Dermis microvascular lymphatic vessel endothelial cell (primary cell): ENCODE measurements around the gene TRIM47. TPM values are rescaled to one million over a fixed set of nuclear protein-coding genes. Genes with fewer than 3 reads are reported as not detected.
A peak's percentile ranks its signal among the peaks of the same experiment; 100 is the strongest.

ENCODE experiments used
- DNase-seq, 2 donors: peaks; one replicate each; pipeline versions ENCODE4 v3.0.0 to v3.0.0-alpha.2; 2010; ENCODE audit warnings: low read depth in 2 of 2
- total RNA-seq: library from RNA; depleted of rRNA; stranded (reverse); fragments of >200 nt; gene quantifications from 2 replicates; pipeline ENCODE4 v1.2.1, GENCODE V29; 2014

Gene TRIM47
- total RNA-seq, 1 donor from 2014 or later, result 58.4 TPM

DNA sequence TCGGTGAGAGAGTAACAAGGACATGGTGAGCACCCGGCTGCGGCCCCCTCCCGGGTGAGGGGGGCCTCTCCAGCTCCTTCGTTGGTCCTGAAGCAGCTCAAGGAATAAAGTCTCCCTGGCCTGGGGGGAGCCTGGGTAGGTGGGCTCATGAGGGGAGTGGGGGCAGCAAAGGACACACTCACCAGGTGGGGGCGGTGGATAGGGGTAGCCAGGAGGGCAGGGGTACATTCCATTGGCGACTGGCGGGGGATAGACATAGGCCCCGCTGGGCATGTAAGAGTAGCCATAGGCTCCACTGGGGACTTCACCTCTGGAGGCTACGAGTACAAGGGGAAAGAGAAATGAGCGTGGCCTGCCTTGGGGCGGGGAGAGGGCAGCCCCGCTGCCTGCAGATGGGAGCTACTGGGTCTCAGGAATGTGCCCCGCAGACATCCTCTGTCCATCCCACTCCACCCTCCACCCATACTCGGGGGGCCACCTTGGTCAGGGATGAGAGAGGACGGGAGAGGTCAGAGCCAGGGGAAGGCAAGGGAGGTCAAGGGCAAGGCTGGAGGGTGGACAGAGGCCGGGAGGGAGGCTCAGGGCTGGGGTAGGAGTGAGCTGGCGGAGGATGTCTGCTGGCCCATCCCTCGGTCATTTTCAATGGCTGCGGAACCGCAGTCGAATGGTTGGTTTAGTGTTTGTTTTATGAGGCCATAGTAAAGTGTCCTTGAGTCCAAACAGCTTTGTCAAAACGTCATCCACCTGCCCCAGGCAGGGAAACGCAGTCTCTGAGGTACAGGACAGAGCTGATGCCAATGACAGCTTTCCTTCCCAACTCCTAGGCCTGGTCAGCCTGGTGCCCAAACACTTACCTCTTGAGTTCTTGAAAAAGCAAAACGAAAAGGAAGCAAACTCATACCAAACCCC lies 30.5 kb downstream of the TRIM47 start:
- no peak for DNase-seq

- DNase-seq, result no peak
These were observed 31.4 kb downstream of the TRIM47 start for GRCh38 chr17:75846692-75847613.

DNA sequence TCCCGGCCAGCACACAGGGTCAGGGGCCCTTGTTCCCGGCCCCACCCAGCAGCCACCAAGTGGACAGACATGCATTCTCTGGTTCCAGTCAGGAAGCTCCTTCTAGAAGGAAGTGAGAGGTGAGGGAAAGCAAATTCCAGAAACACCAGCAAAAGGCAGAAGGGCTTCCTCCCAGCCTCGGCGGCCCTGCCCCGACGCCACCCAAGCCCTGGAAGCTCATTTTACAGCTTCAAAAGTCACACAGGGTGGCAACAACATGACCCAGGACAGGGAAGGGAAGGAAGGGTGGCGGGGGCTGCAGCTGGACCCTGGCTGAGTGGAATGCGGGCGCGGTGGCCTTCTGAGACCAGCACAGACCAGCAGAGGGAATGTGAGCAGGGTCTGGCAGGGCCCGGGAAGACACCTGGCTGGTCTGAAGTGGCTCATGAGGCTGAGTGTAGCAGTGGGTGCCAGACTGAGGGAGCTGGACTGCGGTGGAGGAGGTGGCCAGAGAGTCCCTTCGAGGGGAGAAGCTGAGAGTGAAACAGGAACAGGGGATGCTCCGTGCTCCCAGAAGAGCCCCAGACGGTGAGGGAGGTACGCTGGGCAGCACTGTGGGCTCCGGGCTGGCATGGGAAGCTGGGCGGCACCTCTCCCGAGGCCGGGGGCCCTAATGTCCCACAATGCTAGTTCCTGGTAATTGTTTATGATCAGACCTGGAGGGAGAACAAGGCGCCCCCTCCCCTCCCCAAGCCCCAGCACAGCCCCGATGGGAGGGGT lies 32.3 kb downstream of the TRIM47 start:
- peak in 1 of 2 donors; percentile 37 for DNase-seq

- peak in 1 of 2 donors; percentile 83 for DNase-seq
These were observed 33.2 kb downstream of the TRIM47 start for GRCh38 chr17:75845058-75845711.

DNA sequence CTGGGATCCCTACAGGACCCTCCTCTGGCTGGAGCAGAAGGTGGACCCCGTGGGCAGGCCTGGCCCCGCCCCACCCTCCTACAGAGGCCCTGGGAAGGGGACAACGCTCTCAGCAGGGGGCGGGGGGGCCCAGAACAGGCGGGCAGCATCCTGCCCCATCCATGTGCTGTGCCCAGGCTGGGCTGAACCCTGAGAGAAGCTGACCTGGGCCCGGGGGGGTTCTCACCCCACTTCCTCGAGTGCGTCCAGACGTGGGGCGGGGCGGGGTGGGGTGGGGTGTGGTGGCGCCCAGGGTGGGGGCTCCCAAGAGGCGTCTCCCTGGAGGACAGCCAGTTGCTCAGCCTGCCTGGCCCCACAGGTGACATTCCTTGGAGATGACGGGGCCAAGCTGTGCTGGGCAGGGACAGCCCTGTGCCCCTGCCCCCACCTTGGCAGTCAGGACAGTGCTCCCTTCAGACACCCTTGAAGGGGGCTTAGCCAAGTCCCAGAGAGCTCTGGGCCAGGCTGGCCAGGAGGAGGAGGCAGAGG lies 33.8 kb downstream of the TRIM47 start:
- DNase-seq, result peak in 1 of 2 donors; percentile 41

GRCh38 chr17:75843577-75844529 lies 34.5 kb downstream of the TRIM47 start, which contains the start of gene UNC13D:
UNC13D (minus strand) TSS chr17:75844404; CDS start chr17:75844337, 67 bp downstream.
- DNase-seq, result peak in 1 of 2 donors; percentile 24

DNA sequence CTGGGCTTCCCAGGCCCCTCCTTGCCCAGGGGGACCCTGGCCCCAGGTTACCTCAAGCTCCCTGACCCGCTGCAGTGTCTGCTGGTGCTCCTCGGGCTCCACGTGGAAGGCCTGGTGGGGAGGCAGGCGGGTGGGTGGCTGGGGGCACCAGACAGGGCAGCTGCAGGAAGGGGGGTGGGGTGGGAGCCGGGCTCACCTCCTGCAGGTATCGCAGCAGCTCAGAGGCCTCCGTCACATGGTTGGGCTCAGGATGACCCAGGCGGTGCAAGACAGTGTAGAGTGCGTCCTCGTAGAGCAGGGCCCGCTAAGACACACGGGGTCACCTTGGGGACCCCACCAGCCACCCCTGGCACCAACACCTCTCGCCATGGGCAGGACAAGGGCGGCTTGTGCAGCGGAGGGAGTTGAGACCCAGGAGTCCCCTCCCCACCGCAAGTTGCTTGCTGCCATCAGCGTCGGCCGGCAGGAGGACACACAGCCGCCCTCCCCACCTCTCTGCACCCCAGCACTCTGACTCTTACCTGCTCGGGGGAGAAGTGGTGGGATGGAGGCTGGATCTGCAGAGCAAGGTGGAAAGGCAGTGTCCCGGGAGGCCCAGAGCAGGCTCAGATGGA lies 35.3 kb downstream of the TRIM47 start:
- DNase-seq, result no peak

GRCh38 chr17:75842411-75842810 lies 36.0 kb downstream of the TRIM47 start:
- DNase-seq, result no peak

GRCh38 chr17:75840799-75841164 lies 37.6 kb downstream of the TRIM47 start:
- DNase-seq, result no peak

GRCh38 chr17:75839942-75840798 lies 38.2 kb downstream of the TRIM47 start:
- no peak for DNase-seq

DNA sequence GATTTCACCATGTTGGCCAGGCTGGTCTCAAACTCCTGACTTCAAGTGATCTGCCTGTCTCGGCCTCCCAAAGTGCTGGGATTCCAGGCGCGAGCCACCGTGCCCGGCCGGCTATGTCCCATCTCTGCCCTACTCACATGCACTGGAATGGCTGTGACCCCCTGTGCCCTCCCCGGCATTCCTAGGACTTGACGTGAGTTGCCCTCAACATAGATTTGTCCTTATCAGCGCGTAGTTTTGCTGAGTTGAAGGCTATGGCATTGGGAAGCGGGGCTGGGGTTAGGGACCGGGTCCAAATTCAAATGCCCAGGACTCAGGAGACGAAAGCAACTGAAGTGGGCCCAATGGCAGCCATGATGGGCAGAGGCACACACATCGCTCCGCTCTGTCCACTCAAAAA lies 40.0 kb downstream of the TRIM47 start:
- DNase-seq, result no peak

DNA sequence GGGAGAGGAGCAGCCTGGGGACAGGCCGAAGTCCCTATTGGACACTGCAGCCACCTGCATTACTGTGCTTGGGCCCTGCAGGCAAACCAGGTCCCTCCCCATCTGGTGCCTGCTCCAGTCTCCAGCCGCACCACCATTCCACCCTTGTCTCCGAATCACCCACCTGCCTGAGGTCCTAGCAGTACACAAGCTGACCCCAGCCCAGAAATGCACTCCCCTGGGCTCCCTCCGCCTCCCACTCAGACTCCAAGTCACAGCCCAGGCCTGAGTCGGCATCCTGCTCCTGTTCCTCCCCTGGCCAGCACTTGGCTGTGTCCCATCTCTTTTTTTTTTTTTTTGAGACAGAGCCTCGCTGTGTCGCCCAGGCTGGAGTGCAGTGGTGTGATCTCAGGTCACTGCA lies 40.5 kb downstream of the TRIM47 start:
- no peak for DNase-seq

GRCh38 chr17:75836605-75837004 lies 41.8 kb downstream of the TRIM47 start:
- no peak for DNase-seq

GRCh38 chr17:75835654-75835987 lies 42.8 kb downstream of the TRIM47 start:
- no peak for DNase-seq

- DNase-seq, result no peak
These were observed 43.3 kb downstream of the TRIM47 start for GRCh38 chr17:75834928-75835653.

DNA sequence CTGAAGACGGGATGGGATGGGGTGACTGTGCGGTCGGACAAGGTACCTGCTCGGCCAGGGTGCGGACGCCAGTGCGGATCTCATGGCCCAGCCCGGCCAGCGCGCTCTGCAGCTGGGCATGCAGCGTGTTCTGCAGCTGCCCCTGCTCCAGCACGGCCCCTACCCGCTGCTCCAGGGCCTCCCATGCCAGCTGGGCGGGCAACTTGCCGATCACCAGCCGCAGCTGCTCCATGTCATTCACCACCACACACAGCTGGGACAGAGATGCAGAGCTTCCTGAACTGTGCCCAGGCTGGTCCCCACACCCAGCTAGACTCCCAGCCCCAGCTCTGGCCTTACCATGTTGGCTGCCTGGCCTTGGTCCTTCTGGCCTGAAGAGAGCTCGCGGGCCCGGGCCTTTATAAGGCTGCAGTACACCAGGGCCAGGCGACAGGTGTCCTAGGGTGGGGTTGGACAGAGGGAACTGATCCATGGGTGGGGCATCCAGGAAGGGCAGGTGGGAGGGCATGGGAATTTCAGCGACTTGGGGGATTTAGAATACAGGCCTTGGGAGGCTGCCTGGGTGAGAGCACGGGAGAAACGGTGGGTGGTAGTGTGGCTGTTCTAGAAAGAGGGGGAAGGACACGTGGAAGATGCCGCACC lies 44.0 kb downstream of the TRIM47 start:
- DNase-seq, result no peak
